SK-N-SH (cell line): Measurements from ENCODE around the gene CKS2. TPM values are rescaled to one million over a fixed set of nuclear protein-coding genes. Genes with fewer than 3 reads are reported as not detected.

Source experiments
- CTCF ChIA-PET: fragments of 300-600, 350-600 bp; formaldehyde crosslinking; extraction: SDS; loops from one replicate; lab custom pipeline; 2021; lab: Yijun Ruan, JAX
- POLR2A ChIA-PET: fragments of 350-600 bp; sonication (Branson Sonifier 250); formaldehyde crosslinking; extraction: SDS; loops from one replicate; lab custom pipeline; 2020; ENCODE audit warnings: antibody characterized with exemption, inconsistent platforms; lab: Yijun Ruan, JAX
- DNase-seq: peaks from one replicate; pipeline ENCODE4 v3.0.0; 2012
- H2AFZ ChIP-seq: fragments of 200-600 bp; sonication (generic); 2 replicates; pipeline ENCODE4 v1.8.1; 2016; ENCODE audit warnings: antibody characterized with exemption, mild to moderate bottlenecking, low read depth
- H3F3A ChIP-seq: fragments of 200-600 bp; sonication (generic); replicated peaks from 2 replicates; pipeline ENCODE3; 2016; ENCODE audit warnings: antibody characterized with exemption, mild to moderate bottlenecking; ENCODE audit not compliant: insufficient read depth
- H3K27ac ChIP-seq, 2 experiments: fragments of 200-500 bp in 1 of 2; fragments of 200-600 bp in 1 of 2; sonication (Bioruptor generic) in 1 of 2; sonication (generic), shearing (Covaris generic) in 1 of 2; 2 replicates each; pipeline versions ENCODE4 v1.5.1 to v1.6.1; 2014 to 2016; ENCODE audit warnings: low read depth in 2 of 2, inconsistent platforms in 1 of 2, low read length in 1 of 2, mild to moderate bottlenecking in 1 of 2, mixed read lengths in 1 of 2
- H3K27me3 ChIP-seq: fragments of 200-600 bp; sonication (generic), shearing (Covaris generic); 2 replicates; pipeline ENCODE4 v1.6.1; 2016; ENCODE audit warnings: mixed run types; ENCODE audit not compliant: insufficient read depth
- H3K36me3 ChIP-seq, 2 experiments: fragments of 200-500 bp in 1 of 2; fragments of 200-600 bp in 1 of 2; sonication (Bioruptor generic) in 1 of 2; sonication (generic) in 1 of 2; replicated peaks in 1 of 2; 2 replicates each; pipeline versions ENCODE3 to v1.5.1; 2014 to 2016; ENCODE audit warnings: low read length in 1 of 2, mild to moderate bottlenecking in 1 of 2; ENCODE audit not compliant: insufficient read depth in 2 of 2, control insufficient read depth in 1 of 2
- H3K4me1 ChIP-seq, 2 experiments: fragments of 200-500 bp in 1 of 2; fragments of 200-600 bp in 1 of 2; sonication (Bioruptor generic) in 1 of 2; sonication (generic), shearing (Covaris generic) in 1 of 2; 2 replicates each; pipeline versions ENCODE4 v1.5.1 to v1.6.1; 2014 to 2016; ENCODE audit warnings: low read depth in 1 of 2, low read length in 1 of 2, mixed run types in 1 of 2; ENCODE audit not compliant: insufficient read depth in 2 of 2, control insufficient read depth in 1 of 2
- H3K4me2 ChIP-seq: fragments of 200-600 bp; sonication (generic), shearing (Covaris generic); 2 replicates; pipeline ENCODE4 v1.6.1; 2017; ENCODE audit warnings: mixed run types
- H3K4me3 ChIP-seq, 2 experiments: fragments of 200-500 bp in 1 of 2; fragments of 200-600 bp in 1 of 2; sonication (Bioruptor generic) in 1 of 2; sonication (generic), shearing (Covaris generic) in 1 of 2; 2 replicates each; pipeline versions ENCODE4 v1.5.1 to v1.8.1; 2014 to 2016; ENCODE audit warnings: low read depth in 2 of 2, inconsistent platforms in 1 of 2, low read length in 1 of 2, mild to moderate bottlenecking in 1 of 2, mixed read lengths in 1 of 2, moderate library complexity in 1 of 2
- H3K79me2 ChIP-seq: fragments of 200-600 bp; sonication (generic); 2 replicates; pipeline ENCODE4 v1.8.1; 2017; ENCODE audit warnings: mild to moderate bottlenecking; ENCODE audit not compliant: insufficient read depth
- H3K9ac ChIP-seq: fragments of 200-600 bp; sonication (generic); 2 replicates; pipeline ENCODE4 v1.6.1; 2017; ENCODE audit warnings: mixed run types
- H3K9me2 ChIP-seq: fragments of 200-600 bp; sonication (generic); 2 replicates; pipeline ENCODE4 v1.6.1; 2017; ENCODE audit warnings: mixed run types
- H3K9me3 ChIP-seq: fragments of 200-600 bp; sonication (generic); 2 replicates; pipeline ENCODE4 v1.6.1; 2017; ENCODE audit warnings: mixed run types, mild to moderate bottlenecking, moderate library complexity
- H4K20me1 ChIP-seq: fragments of 200-600 bp; sonication (generic); 2 replicates; pipeline ENCODE4 v1.6.1; 2017; ENCODE audit warnings: mild to moderate bottlenecking, mixed run types; ENCODE audit not compliant: insufficient read depth
- CHD2 ChIP-seq: fragments of 150-350 bp; IDR thresholded peaks from 2 replicates; pipeline ENCODE4 v1.6.1; 2018; ENCODE audit warnings: low read length; ENCODE audit not compliant: partially characterized antibody
- CTCF ChIP-seq: fragments of 200-600 bp; sonication (generic); IDR thresholded peaks from 2 replicates; pipeline ENCODE4 v1.6.1; 2017; ENCODE audit warnings: antibody characterized with exemption, mild to moderate bottlenecking, moderate library complexity
- ELF1 ChIP-seq: IDR thresholded peaks from 2 replicates; pipeline ENCODE4 v1.4.0; 2012
- EP300 ChIP-seq, 2 experiments: IDR thresholded peaks; 2 replicates each; pipeline versions ENCODE4 v1.4.0 to v1.6.1; 2012; ENCODE audit warnings: borderline replicate concordance in 1 of 2, low read depth in 1 of 2, low read length in 1 of 2
- FOXM1 ChIP-seq: IDR thresholded peaks from 2 replicates; pipeline ENCODE4 v1.4.0; 2012; ENCODE audit warnings: low read depth, mild to moderate bottlenecking
- GABPA ChIP-seq: IDR thresholded peaks from 2 replicates; pipeline ENCODE4 v1.4.0; 2012; ENCODE audit warnings: low read depth, mild to moderate bottlenecking
- GATA2 ChIP-seq: sonication (generic); formaldehyde crosslinking; IDR thresholded peaks from 2 replicates; pipeline ENCODE4 v1.5.0; 2020; ENCODE audit warnings: mild to moderate bottlenecking, missing genetic modification reagents
- IRF3 ChIP-seq: fragments of 150-350 bp; IDR thresholded peaks from 2 replicates; pipeline ENCODE4 v1.6.1; 2016; ENCODE audit warnings: mild to moderate bottlenecking, low read depth, low read length
- JUND ChIP-seq: IDR thresholded peaks from 2 replicates; pipeline ENCODE4 v1.4.0; 2012
- MAX ChIP-seq: IDR thresholded peaks from 2 replicates; pipeline ENCODE4 v1.4.0; 2012; ENCODE audit warnings: low read depth
- MEF2A ChIP-seq: IDR thresholded peaks from 2 replicates; pipeline ENCODE4 v1.4.0; 2012; ENCODE audit warnings: low read depth, borderline replicate concordance
- MXI1 ChIP-seq: IDR thresholded peaks from 2 replicates; pipeline ENCODE4 v1.6.1; 2012; ENCODE audit warnings: mild to moderate bottlenecking, low read depth, low read length, improper control_type of control experiment
- NRF1 ChIP-seq: IDR thresholded peaks from 2 replicates; pipeline ENCODE4 v1.6.1; 2012; ENCODE audit warnings: low read depth, mild to moderate bottlenecking, low read length
- PBX3 ChIP-seq: IDR thresholded peaks from 2 replicates; pipeline ENCODE4; 2012
- RCOR1 ChIP-seq: fragments of 150-350 bp; IDR thresholded peaks from 2 replicates; pipeline ENCODE4 v1.6.1; 2017; ENCODE audit warnings: antibody characterized with exemption, low read length
- REST ChIP-seq: IDR thresholded peaks from 2 replicates; pipeline ENCODE4 v1.6.1; 2012; ENCODE audit warnings: mild to moderate bottlenecking, low read depth, low read length, moderate library complexity
- SMC3 ChIP-seq: IDR thresholded peaks from 2 replicates; pipeline ENCODE4 v1.6.1; 2012; ENCODE audit warnings: low read depth, low read length, improper control_type of control experiment
- TAF1 ChIP-seq: IDR thresholded peaks from 2 replicates; pipeline ENCODE4 v1.6.1; 2012; ENCODE audit warnings: low read depth, mild to moderate bottlenecking, low read length, moderate library complexity, borderline replicate concordance
- TCF12 ChIP-seq: IDR thresholded peaks from 2 replicates; pipeline ENCODE4 v1.4.0; 2012
- USF2 ChIP-seq: fragments of 150-350 bp; IDR thresholded peaks from 2 replicates; pipeline ENCODE4 v1.6.1; 2017; ENCODE audit warnings: antibody characterized with exemption, low read length, low read depth, borderline replicate concordance
- WGBS: methylation state at CpG from one replicate; pipeline ENCODE4 v1.1.6; 2017; ENCODE audit warnings: low lambda C conversion rate; 5-methylcytosine and 5-hydroxymethylcytosine counted together
- polyA plus RNA-seq, 3 experiments: library from polyadenylated mRNA; depleted of rRNA; stranded (reverse); fragments of >200 nt; gene quantifications; 2 replicates each; pipeline ENCODE4 v1.2.3, GENCODE V29; 2012

The CKS2 gene
- polyA plus RNA-seq, 1 of the 3 experiments (the other 2 are of a cell fraction): 362 TPM

GRCh38 chr9:89363921-89364665 lies 53.1 kb downstream of the CKS2 start (continued):
- TF ChIP-seq PBX3 (no peak), TCF12 (no peak), SMC3 (no peak), FOXM1 (no peak), TAF1 (no peak)

GRCh38 chr9:89364666-89365531 lies 53.9 kb downstream of the CKS2 start:
- Histone ChIP-seq H3K27me3 (no peaks in the 10 kb centered on the region), H3K4me3 (no peak overlapping the region), H3K79me2 (no peaks in the 10 kb centered on the region), H3K9me3 (no peaks in the 10 kb centered on the region), H3K9me2 (no peaks in the 10 kb centered on the region), H3K4me1 (peaks cover 0 to 22% of the 10 kb centered on the region in 2 experiments; a peak in 2 of 4 replicates), H3K4me2 (no peak overlapping the region), H4K20me1 (no peaks in the 10 kb centered on the region), H3K27ac (peak overlapping the region in 1 of 2 experiments; percentile 11; a peak in 1 of 4 replicates), H2AFZ (no peak overlapping the region), H3K9ac (no peak overlapping the region), H3F3A (no peaks in the 10 kb centered on the region), H3K36me3 (peaks cover 6 to 27% of the 10 kb centered on the region in 2 experiments)
- ChIA-PET CTCF (interaction anchor here (1.4 kb wide), 1 partner anchor 185 kb away, joined by 6 read pairs; no protein-coding TSS in a partner anchor), POLR2A (no interaction called here)
- DNase-seq: no peak
- 98% methylated on average over 8 of the region's 17 CpGs for WGBS
- TF ChIP-seq IRF3 (no peak), MAX (no peak), MEF2A (no peak), TCF12 (no peak), CHD2 (no peak), JUND (no peak), TAF1 (no peak), ELF1 (no peak), EP300 (IDR thresholded peaks at IDR 0.05; ENCODE audit: borderline replicate concordance in 1 of 2, low read depth in 1 of 2, low read length in 1 of 2) (no peak), MXI1 (no peak), NRF1 (no peak), REST (no peak), RCOR1 (no peak), CTCF (no peak), GATA2 (no peak), GABPA (no peak), USF2 (no peak)
